HG03432 (cell line): ENCODE data around the gene SMIM24.
"Not testable (repeated sequence)": the region's sequence is repeated elsewhere in the genome, so short reads cannot be mapped to it uniquely, and the experiment has no call there.

Experiments used
- ATAC-seq: cut with Tn5 transposase; IDR thresholded peaks from one replicate; pipeline ENCODE4 v1.9.1; 2021; ENCODE audit warnings: mild to moderate bottlenecking, moderate library complexity; ENCODE audit not compliant: unreplicated experiment

SMIM24 gene

GRCh38 chr19:3440082-3440481 lies 40.2 kb downstream of the SMIM24 start:
- ATAC-seq = no peak

- ATAC-seq = peak; percentile 86
Observed at GRCh38 chr19:3434630-3435553, 45.4 kb downstream of the SMIM24 start.

GRCh38 chr19:3433805-3434540 lies 46.4 kb downstream of the SMIM24 start:
- ATAC-seq = no peak

GRCh38 chr19:3433313-3433712 lies 47.0 kb downstream of the SMIM24 start:
- ATAC-seq = no peak

- ATAC-seq = no peak
Observed at GRCh38 chr19:3431760-3432397, 48.4 kb downstream of the SMIM24 start.

GRCh38 chr19:3430366-3430680 lies 50.0 kb downstream of the SMIM24 start:
- ATAC-seq = not testable (repeated sequence)

GRCh38 chr19:3426433-3426832 lies 53.9 kb downstream of the SMIM24 start:
- no peak for ATAC-seq
